CD4-positive, alpha-beta T cell treated with Interleukin-2 at 100 ng/mL for 4 hours (primary cell): ENCODE results near the gene SNRPA1.
A peak's percentile ranks its signal among the peaks of the same experiment; 100 is the strongest.

Source experiments
- DNase-seq: peaks from one replicate; pipeline ENCODE4 v3.0.0-alpha.2; 2020; ENCODE audit warnings: low spot score

SNRPA1 gene

GRCh38 chr15:101294731-101295606 lies at the start of gene SNRPA1:
Gene SNRPA1, minus strand, starts transcription at chr15:101295248. Its CDS starts 70 bp downstream, at chr15:101295178.
- DNase-seq = peak; percentile 96

GRCh38 chr15:101342056-101342455 lies 47.0 kb upstream of the SNRPA1 start:
- DNase-seq = no peak

GRCh38 chr15:101338502-101339057 lies 43.5 kb upstream of the SNRPA1 start:
- no peak for DNase-seq

- DNase-seq = no peak
Observed at GRCh38 chr15:101337976-101338375, 42.9 kb upstream of the SNRPA1 start.

GRCh38 chr15:101333907-101334789 lies 39.1 kb upstream of the SNRPA1 start:
- peak; percentile 40 for DNase-seq

- no peak for DNase-seq
Observed at GRCh38 chr15:101332061-101332467, 37.0 kb upstream of the SNRPA1 start.

- no peak for DNase-seq
Observed at GRCh38 chr15:101329867-101330380, 34.9 kb upstream of the SNRPA1 start.

GRCh38 chr15:101329309-101329863 lies 34.3 kb upstream of the SNRPA1 start:
- DNase-seq = no peak

GRCh38 chr15:101328001-101328400 lies 33.0 kb upstream of the SNRPA1 start:
- DNase-seq = no peak

- DNase-seq = no peak
Observed at GRCh38 chr15:101327147-101327740, 32.2 kb upstream of the SNRPA1 start.

- DNase-seq = no peak
Observed at GRCh38 chr15:101326462-101327146, 31.6 kb upstream of the SNRPA1 start.

- DNase-seq = no peak
Observed at GRCh38 chr15:101326026-101326315, 30.9 kb upstream of the SNRPA1 start.

- DNase-seq = no peak
Observed at GRCh38 chr15:101325263-101326025, 30.4 kb upstream of the SNRPA1 start.

- no peak for DNase-seq
Observed at GRCh38 chr15:101324524-101325177, 29.6 kb upstream of the SNRPA1 start.

GRCh38 chr15:101323793-101324523 lies 28.9 kb upstream of the SNRPA1 start:
- no peak for DNase-seq

- no peak for DNase-seq
Observed at GRCh38 chr15:101322854-101323477, 27.9 kb upstream of the SNRPA1 start.

- no peak for DNase-seq
Observed at GRCh38 chr15:101322016-101322695, 27.1 kb upstream of the SNRPA1 start.

- peak; percentile 56 for DNase-seq
Observed at GRCh38 chr15:101320501-101321052, 25.5 kb upstream of the SNRPA1 start.
